Astrocyte of the cerebellum (primary cell): ENCODE measurements around the gene FSHR.

Experiments
- DNase-seq: peaks from one replicate; pipeline ENCODE4 v3.0.0-alpha.2; 2011; ENCODE audit warnings: low read depth
- H3K4me3 ChIP-seq: 2 replicates; pipeline ENCODE4 v1.5.1; 2011; ENCODE audit warnings: mild to moderate bottlenecking, low read depth, low read length, moderate library complexity
- in situ Hi-C: cut with HindIII; loops from 2 replicates; pipeline ENCODE4 v1.10.0; 2017; ENCODE audit warnings: low sequenced_read_pairs
- TF ChIP-seq, protein P1 (sequence below): IDR thresholded peaks from 2 replicates; pipeline ENCODE4 v1.5.1; 2012; ENCODE audit warnings: low read length, low read depth, moderate library complexity, mild to moderate bottlenecking; ENCODE audit errors: missing control alignments

Gene FSHR

DNA sequence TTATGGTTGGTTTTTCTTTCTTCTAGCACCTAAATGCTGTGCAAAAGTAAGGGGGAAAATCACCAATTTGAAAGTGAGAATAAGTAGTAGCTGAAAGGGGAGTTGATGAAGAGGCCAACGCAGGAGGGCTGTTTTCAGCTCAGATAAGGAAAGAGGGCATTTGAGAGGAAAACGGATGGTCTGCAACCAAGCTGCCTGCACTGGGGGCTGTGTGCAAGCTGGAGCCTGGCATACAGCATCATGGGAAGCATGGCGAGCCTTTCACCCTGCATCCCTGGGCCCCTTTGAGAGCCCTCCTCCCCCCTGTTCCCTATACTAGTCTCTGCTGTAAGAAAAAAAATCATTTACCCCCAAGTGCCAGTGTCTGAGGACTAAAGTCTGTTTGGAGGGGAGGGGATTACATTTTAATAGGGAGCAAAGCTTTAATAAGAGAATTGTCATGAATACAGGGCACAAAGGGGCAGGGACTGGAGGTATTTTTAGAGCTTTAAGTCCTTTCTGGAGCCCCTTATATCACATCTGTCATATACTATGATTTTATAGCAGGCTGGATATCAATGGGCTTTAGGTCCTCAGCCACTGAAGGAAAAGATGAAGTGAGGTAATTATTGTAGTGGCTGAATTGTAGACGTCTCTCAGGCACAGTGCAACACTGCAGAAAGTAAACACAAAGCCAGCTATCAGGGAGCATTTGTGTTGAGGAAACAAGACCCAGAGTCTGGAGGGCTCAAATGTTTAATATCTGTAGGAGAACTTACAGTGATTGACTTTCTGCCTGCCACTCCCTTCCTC is 120.7 kb downstream of the FSHR start:
- in situ Hi-C loops: no loop called here
- no peak overlapping the region for H3K4me3 ChIP-seq
- TF ChIP-seq, protein P1, sequence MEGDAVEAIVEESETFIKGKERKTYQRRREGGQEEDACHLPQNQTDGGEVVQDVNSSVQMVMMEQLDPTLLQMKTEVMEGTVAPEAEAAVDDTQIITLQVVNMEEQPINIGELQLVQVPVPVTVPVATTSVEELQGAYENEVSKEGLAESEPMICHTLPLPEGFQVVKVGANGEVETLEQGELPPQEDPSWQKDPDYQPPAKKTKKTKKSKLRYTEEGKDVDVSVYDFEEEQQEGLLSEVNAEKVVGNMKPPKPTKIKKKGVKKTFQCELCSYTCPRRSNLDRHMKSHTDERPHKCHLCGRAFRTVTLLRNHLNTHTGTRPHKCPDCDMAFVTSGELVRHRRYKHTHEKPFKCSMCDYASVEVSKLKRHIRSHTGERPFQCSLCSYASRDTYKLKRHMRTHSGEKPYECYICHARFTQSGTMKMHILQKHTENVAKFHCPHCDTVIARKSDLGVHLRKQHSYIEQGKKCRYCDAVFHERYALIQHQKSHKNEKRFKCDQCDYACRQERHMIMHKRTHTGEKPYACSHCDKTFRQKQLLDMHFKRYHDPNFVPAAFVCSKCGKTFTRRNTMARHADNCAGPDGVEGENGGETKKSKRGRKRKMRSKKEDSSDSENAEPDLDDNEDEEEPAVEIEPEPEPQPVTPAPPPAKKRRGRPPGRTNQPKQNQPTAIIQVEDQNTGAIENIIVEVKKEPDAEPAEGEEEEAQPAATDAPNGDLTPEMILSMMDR: no peak
- no peak for DNase-seq

DNA sequence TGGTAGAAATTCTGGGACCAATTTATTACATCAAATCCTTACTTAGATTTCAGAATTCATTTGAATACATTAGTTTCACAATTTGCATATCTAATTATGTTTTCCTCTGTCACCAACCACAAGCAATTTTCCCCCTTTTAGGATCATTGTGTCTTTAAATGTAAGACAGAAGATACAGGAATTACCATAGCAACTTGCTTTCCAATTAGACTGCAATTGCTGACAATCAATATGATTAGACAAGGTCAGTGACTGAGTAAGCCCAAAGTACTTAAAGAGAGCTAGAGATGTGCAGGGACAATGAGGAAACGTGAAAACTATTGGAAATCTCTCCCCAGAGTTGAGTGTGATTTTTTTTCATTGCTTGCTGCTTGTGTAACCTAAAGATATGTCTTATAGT is 121.4 kb downstream of the FSHR start:
- in situ Hi-C loops: no loop called here
- no peak overlapping the region for H3K4me3 ChIP-seq
- DNase-seq: no peak
- TF ChIP-seq, protein P1: no peak

DNA sequence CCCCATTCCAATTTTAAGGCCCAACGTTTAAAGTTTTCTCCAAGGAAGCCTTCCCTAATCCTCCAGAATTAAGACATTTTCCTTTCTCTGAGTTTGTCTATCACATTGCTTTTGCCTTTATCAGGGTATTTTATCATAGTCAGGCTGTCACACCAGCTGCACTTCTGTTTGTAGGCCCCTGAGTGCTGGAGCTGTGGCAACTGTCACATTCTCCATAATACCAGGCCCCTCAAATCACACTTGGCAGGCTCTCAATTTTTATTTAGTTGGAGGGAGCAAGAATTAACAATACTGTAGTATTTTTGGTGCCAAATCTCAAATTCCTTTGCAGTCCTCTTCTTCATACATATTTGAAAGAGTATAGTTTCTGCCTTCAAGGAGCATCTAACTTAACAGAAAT is 122.2 kb downstream of the FSHR start:
- no peak for DNase-seq
- TF ChIP-seq, protein P1: no peak
- H3K4me3 ChIP-seq: no peak overlapping the region
- in situ Hi-C loops: no loop called here

DNA sequence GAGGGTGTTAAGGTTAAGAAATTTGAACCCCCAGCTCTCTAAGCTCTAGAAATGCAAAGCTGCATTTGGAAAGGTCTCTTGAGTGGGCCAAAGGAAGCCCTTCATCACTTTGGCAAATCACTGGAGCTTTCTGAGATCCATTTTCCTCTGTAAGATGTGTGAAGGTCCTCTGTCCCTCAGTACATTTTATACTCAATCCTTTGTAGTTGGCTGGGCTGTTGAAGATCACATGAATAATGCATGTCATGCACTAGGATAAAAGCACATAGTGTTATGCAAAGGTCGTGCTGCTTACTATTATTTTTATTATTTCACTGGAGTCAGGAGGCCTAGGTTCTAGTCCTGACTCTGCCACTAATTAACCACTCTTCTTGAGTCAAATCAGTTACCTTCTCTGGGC is 124.9 kb downstream of the FSHR start:
- DNase-seq: no peak
- in situ Hi-C loops: no loop called here
- TF ChIP-seq, protein P1: no peak
- no peak overlapping the region for H3K4me3 ChIP-seq

DNA sequence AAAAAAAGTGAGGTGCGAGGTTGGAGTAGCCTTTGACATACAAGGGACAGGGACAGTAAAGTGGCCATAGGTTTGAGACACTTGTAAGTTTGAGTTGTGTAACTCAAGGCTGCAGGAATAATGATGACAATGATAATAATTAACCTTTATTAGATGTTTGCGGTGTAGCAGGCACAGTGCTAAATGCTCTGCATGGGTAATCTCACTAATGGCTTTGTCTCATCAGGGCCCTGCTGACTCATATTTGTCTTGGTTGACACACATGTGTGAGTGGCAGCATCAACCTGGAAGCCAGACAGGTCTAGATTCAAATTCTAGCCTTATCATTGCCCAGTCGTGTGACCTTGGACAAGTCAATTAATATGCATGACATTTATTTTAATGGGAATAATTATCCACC is 126.2 kb downstream of the FSHR start:
- DNase-seq: no peak
- in situ Hi-C loops: no loop called here
- H3K4me3 ChIP-seq: no peak overlapping the region
- TF ChIP-seq, protein P1: no peak

DNA sequence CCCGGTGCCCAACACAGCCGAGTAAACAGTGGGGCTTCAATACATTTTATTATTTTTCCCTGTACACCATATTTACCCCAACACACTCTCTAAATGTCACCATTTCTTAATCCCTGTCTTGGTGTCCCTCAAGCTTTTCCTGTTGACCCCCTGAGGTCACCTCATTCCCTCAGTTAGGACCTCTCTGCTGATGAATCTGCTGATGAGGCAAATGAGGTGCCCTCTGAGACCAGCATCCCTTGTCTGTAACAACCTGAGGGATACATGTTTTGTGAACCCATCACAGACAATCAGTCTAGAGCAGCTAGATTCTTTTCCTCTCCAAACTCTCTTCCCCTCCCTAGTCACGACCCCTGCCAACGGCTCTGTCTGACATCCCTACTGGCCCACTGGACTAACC is 127.6 kb downstream of the FSHR start:
- DNase-seq: no peak
- H3K4me3 ChIP-seq: no peak overlapping the region
- in situ Hi-C loops: no loop called here
- TF ChIP-seq, protein P1: no peak
